ENCODE data around the gene MRC2.

The MRC2 gene

DNA sequence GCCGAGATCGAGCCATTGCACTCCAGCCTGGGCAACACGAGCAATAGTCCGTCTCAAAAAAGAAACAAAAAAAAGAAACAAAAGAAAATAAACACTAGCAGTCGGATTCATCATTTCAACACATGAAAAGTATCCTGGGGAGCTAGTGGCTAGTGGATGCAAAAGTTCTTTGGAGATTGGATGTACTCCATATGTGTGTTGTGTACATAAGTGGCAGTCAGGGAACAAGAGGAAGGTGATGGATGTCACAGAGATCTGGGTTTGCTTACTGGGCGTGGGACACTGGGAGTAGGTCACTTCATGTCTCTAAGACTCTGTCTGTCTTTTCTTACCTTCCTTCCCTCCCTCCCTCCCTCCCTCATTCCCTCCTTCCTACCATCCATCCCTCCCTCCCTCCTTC is 35.4 kb downstream of the MRC2 start:
- no peak for TF ChIP-seq SIN3A (IDR thresholded peaks at IDR 0.05; ENCODE audit: borderline replicate concordance, insufficient read depth, low read length)
- TF ChIP-seq, protein P1, sequence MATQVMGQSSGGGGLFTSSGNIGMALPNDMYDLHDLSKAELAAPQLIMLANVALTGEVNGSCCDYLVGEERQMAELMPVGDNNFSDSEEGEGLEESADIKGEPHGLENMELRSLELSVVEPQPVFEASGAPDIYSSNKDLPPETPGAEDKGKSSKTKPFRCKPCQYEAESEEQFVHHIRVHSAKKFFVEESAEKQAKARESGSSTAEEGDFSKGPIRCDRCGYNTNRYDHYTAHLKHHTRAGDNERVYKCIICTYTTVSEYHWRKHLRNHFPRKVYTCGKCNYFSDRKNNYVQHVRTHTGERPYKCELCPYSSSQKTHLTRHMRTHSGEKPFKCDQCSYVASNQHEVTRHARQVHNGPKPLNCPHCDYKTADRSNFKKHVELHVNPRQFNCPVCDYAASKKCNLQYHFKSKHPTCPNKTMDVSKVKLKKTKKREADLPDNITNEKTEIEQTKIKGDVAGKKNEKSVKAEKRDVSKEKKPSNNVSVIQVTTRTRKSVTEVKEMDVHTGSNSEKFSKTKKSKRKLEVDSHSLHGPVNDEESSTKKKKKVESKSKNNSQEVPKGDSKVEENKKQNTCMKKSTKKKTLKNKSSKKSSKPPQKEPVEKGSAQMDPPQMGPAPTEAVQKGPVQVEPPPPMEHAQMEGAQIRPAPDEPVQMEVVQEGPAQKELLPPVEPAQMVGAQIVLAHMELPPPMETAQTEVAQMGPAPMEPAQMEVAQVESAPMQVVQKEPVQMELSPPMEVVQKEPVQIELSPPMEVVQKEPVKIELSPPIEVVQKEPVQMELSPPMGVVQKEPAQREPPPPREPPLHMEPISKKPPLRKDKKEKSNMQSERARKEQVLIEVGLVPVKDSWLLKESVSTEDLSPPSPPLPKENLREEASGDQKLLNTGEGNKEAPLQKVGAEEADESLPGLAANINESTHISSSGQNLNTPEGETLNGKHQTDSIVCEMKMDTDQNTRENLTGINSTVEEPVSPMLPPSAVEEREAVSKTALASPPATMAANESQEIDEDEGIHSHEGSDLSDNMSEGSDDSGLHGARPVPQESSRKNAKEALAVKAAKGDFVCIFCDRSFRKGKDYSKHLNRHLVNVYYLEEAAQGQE (IDR thresholded peaks at IDR 0.05; ENCODE audit: insufficient read depth in 1 of 2, low read depth in 2 of 2, low read length in 2 of 2): no peak
- no peak for TF ChIP-seq FOXP2 (optimal IDR thresholded peaks at IDR 0.05; ENCODE audit: borderline replicate concordance, extremely low read depth, extremely low read length, insufficient read depth)
- no peak for TF ChIP-seq POLR2AphosphoS5 (IDR thresholded peaks at IDR 0.05; ENCODE audit: low read depth, low read length)
- TF ChIP-seq TAF1 (IDR thresholded peaks at IDR 0.05; ENCODE audit: borderline replicate concordance, insufficient read depth, low read length): no peak

DNA sequence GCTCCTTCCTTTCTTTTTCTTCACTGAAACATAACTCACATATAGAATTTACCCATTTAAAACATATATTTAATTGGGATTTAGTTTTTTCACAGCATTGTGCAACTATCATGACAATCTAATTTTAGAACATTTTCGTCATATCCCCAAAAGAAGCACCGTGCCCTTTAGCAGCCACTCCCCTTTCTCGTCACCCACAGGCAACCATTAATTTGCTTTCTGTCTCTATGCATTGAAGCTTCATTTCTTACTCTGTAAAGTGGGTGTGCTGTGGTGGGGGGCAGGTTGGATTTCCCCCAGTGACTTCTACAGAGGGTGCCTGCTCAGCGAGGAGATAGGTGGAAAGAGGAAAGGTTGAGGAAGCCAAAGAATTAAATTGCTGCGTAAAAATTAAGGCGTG is 35.8 kb downstream of the MRC2 start:
- TF ChIP-seq SIN3A (IDR thresholded peaks at IDR 0.05; ENCODE audit: borderline replicate concordance, insufficient read depth, low read length) (no peak), FOXP2 (optimal IDR thresholded peaks at IDR 0.05; ENCODE audit: borderline replicate concordance, extremely low read depth, extremely low read length, insufficient read depth) (no peak)
- TF ChIP-seq, protein P1 (IDR thresholded peaks at IDR 0.05; ENCODE audit: insufficient read depth in 1 of 2, low read depth in 2 of 2, low read length in 2 of 2): no peak

DNA sequence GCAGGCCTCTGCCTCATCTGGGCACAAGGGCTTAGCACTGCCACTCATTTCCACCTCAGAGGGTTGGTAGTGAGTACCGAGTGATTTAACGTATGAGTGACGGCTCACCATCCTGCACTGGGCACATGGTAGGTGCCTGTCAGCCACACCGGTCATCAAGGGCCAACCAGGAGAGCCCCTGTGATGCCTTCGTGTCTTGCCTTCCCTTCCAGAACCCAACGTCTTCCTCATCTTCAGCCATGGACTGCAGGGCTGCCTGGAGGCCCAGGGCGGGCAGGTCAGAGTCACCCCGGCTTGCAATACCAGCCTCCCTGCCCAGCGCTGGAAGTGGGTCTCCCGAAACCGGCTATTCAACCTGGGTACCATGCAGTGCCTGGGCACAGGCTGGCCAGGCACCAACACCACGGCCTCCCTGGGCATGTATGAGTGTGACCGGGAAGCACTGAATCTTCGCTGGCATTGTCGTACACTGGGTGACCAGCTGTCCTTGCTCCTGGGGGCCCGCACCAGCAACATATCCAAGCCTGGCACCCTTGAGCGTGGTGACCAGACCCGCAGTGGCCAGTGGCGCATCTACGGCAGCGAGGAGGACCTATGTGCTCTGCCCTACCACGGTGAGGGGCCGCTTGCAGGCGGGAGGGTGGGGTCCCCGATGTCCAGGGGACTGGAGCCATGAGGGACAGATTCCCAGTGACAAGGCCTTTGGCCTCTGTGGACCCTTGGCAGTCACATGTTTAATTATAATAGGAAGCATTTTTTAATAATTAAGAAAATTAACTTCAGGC is 37.1 kb downstream of the MRC2 start:
- no peak for TF ChIP-seq FOXP2 (optimal IDR thresholded peaks at IDR 0.05; ENCODE audit: borderline replicate concordance, extremely low read depth, extremely low read length, insufficient read depth)
- TF ChIP-seq, protein P1 (IDR thresholded peaks at IDR 0.05; ENCODE audit: insufficient read depth in 1 of 2, low read depth in 2 of 2, low read length in 2 of 2): no peak
- no peak for TF ChIP-seq TAF1 (IDR thresholded peaks at IDR 0.05; ENCODE audit: borderline replicate concordance, insufficient read depth, low read length)
- TF ChIP-seq POLR2AphosphoS5 (IDR thresholded peaks at IDR 0.05; ENCODE audit: low read depth, low read length): no peak
- no peak for TF ChIP-seq SIN3A (IDR thresholded peaks at IDR 0.05; ENCODE audit: borderline replicate concordance, insufficient read depth, low read length)

DNA sequence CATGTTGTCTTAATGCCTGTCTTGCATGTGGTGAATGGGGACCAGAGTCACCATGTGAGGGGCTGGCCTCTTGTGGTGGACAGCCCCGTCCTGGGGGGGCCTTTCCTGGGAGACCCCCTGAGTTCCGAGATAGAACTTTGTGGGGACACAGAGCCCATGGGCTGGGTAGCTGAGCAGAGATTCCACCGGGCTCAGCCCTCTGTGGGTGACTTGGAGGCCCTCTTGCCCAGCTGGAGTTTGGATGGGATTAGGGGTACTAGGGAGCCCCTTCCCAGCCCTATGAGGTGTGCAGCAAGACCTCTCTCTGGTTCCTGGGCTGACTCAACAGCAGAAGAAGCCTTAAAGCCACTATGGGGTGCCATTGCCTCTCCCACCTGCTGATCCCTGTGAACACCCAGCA is 38.1 kb downstream of the MRC2 start:
- TF ChIP-seq TAF1 (IDR thresholded peaks at IDR 0.05; ENCODE audit: borderline replicate concordance, insufficient read depth, low read length) (no peak), POLR2AphosphoS5 (IDR thresholded peaks at IDR 0.05; ENCODE audit: low read depth, low read length) (no peak), FOXP2 (optimal IDR thresholded peaks at IDR 0.05; ENCODE audit: borderline replicate concordance, extremely low read depth, extremely low read length, insufficient read depth) (no peak), SIN3A (IDR thresholded peaks at IDR 0.05; ENCODE audit: borderline replicate concordance, insufficient read depth, low read length) (no peak)
- TF ChIP-seq, protein P1 (IDR thresholded peaks at IDR 0.05; ENCODE audit: insufficient read depth in 1 of 2, low read depth in 2 of 2, low read length in 2 of 2): no peak

Measured in PFSK-1 (cell line).